ENCODE measurements around the gene TOMT. TPM values are rescaled to one million over a fixed set of nuclear protein-coding genes. Genes with fewer than 3 reads are reported as not detected.

The TOMT gene
- total RNA-seq, 1 experiment from 2014 or later, result not detected

DNA sequence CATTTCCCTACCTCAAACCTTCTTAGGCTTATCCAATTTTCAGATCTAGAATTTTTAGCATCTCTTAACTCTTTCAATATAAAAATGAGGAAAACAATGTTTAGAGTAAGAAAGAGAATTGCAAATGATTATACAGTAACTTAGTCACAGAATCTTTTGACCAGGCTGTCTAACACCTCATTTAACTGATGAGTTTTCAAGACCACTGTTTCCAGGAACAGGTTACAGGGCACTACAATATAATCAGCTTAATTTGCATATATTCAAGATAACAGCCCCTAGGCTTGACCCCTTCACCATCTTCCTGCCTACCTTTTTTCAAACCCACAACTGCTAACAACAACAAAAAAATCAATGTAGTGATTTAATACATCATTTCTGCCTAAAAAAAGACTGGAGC is 38.0 kb upstream of the TOMT start:
- Histone ChIP-seq H3K27me3 (ENCODE audit: low read length) (no peaks in the 10 kb centered on the region), H3K79me2 (ENCODE audit: low read length) (peaks cover 80% of the 10 kb centered on the region), H3K4me1 (ENCODE audit: insufficient read depth, low read length) (peaks cover 36% of the 10 kb centered on the region), H3K9ac (ENCODE audit: low read length) (no peak overlapping the region), H2AFZ (ENCODE audit: low read length) (no peak overlapping the region), H3K9me2 (replicated peaks; ENCODE audit: low read length) (no peaks in the 10 kb centered on the region), H3K9me3 (ENCODE audit: low read length) (no peaks in the 10 kb centered on the region), H3K4me2 (ENCODE audit: low read length) (no peak overlapping the region), H3K36me3 (ENCODE audit: low read depth, low read length) (peaks cover 31% of the 10 kb centered on the region; the same call in 1 of the 2 replicates), H4K20me1 (ENCODE audit: low read length) (peaks cover 21% of the 10 kb centered on the region; the same call in 1 of the 2 replicates), H3K4me3 (ENCODE audit: low read length) (no peak overlapping the region), H3F3A (ENCODE audit: low read length, unreplicated experiment) (no peaks in the 10 kb centered on the region), H3K27ac (ENCODE audit: low read length) (no peak overlapping the region)
- TF ChIP-seq EZH2 (IDR thresholded peaks at IDR 0.05; ENCODE audit: low read length, unreplicated experiment), result no peak
- CTCF ChIA-PET, result interaction anchor here (0.7 kb wide), 1 partner anchor 470 kb away, joined by 3 read pairs; no protein-coding TSS in a partner anchor
- no TSS peak for BruUV-seq (replicated peaks)
- intact Hi-C loops (cut with micrococcal nuclease), result no loop called here
- DNase-seq (no peak), ATAC-seq (no peak)
- POLR2A ChIA-PET (ENCODE audit: unreplicated experiment), result no interaction called here

DNA sequence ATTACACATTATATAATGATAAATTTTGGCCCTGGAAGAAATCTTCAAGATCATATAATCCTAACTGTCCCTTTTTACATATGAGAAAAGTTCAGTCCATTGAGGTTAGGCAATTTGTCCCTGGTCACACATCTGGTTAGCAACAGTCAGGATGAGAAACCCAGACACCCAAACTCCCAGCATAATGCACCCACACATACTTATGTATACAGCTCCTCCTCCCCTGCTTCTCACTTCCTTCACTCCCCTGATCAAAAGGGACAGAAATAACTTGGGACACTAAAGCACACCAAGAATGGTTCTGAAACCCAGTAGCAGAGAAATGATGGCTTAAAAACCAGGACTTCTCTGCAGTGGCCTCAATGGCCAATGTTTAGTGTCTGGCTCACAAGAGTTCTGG is 36.5 kb upstream of the TOMT start:
- no peaks in the 10 kb centered on the region for H3K9me3 ChIP-seq (ENCODE audit: low read length)
- H3K9ac ChIP-seq (ENCODE audit: low read length), result no peak overlapping the region
- H4K20me1 ChIP-seq (ENCODE audit: low read length), result peaks cover 21% of the 10 kb centered on the region; the same call in 1 of the 2 replicates
- no peaks in the 10 kb centered on the region for H3K9me2 ChIP-seq (replicated peaks; ENCODE audit: low read length)
- H3K27me3 ChIP-seq (ENCODE audit: low read length), result no peaks in the 10 kb centered on the region
- BruUV-seq (replicated peaks), result no TSS peak
- peak overlapping the region; percentile 61 for H3K27ac ChIP-seq (ENCODE audit: low read length)
- H3K4me1 ChIP-seq (ENCODE audit: insufficient read depth, low read length), result peaks cover 45% of the 10 kb centered on the region
- ChIA-PET POLR2A (ENCODE audit: unreplicated experiment) (interaction anchor here (0.8 kb wide), 1 partner anchor 29 kb away, joined by 4 read pairs; no protein-coding TSS in a partner anchor), CTCF (no interaction called here)
- no peaks in the 10 kb centered on the region for H3F3A ChIP-seq (ENCODE audit: low read length, unreplicated experiment)
- H3K79me2 ChIP-seq (ENCODE audit: low read length), result peaks cover 90% of the 10 kb centered on the region
- H3K36me3 ChIP-seq (ENCODE audit: low read depth, low read length), result peaks cover 31% of the 10 kb centered on the region; the same call in 1 of the 2 replicates
- no peak for DNase-seq
- H2AFZ ChIP-seq (ENCODE audit: low read length), result 0 out of 2 replicates have a peak overlapping the region, but pooled peaks have one; percentile 17
- intact Hi-C loops (cut with micrococcal nuclease), result no loop called here
- peak overlapping the region; percentile 68 for H3K4me2 ChIP-seq (ENCODE audit: low read length)
- TF ChIP-seq CTCF (conservative IDR thresholded peaks at IDR 0.05; ENCODE audit: low read depth, low read length), result no peak
- TF ChIP-seq EZH2phosphoT487 (IDR thresholded peaks at IDR 0.05; ENCODE audit: borderline replicate concordance, low read length), result no peak
- no peak for TF ChIP-seq EZH2 (IDR thresholded peaks at IDR 0.05; ENCODE audit: low read length, unreplicated experiment)
- no peak for ATAC-seq
- H3K4me3 ChIP-seq (ENCODE audit: low read length), result no peak overlapping the region

GRCh38 chr11:72069787-72070251 is 35.9 kb upstream of the TOMT start:
- H3K4me3 ChIP-seq (ENCODE audit: low read length), result peak overlapping the region; percentile 26; the same call in 1 of the 2 replicates
- peak overlapping the region; percentile 30; the same call in 1 of the 2 replicates for H3K9ac ChIP-seq (ENCODE audit: low read length)
- CTCF ChIA-PET, result no interaction called here
- ATAC-seq (peak; percentile 94), DNase-seq (peak; percentile 90)
- no peaks in the 10 kb centered on the region for H3K9me2 ChIP-seq (replicated peaks; ENCODE audit: low read length)
- peaks cover 21% of the 10 kb centered on the region; the same call in 1 of the 2 replicates for H4K20me1 ChIP-seq (ENCODE audit: low read length)
- peaks cover 45% of the 10 kb centered on the region for H3K4me1 ChIP-seq (ENCODE audit: insufficient read depth, low read length)
- no peak for TF ChIP-seq CTCF (conservative IDR thresholded peaks at IDR 0.05; ENCODE audit: low read depth, low read length)
- no peak for TF ChIP-seq EZH2phosphoT487 (IDR thresholded peaks at IDR 0.05; ENCODE audit: borderline replicate concordance, low read length)
- no peak for TF ChIP-seq EZH2 (IDR thresholded peaks at IDR 0.05; ENCODE audit: low read length, unreplicated experiment)
- peaks cover 31% of the 10 kb centered on the region; the same call in 1 of the 2 replicates for H3K36me3 ChIP-seq (ENCODE audit: low read depth, low read length)
- no peaks in the 10 kb centered on the region for H3K27me3 ChIP-seq (ENCODE audit: low read length)
- H3K79me2 ChIP-seq (ENCODE audit: low read length), result peaks cover 92% of the 10 kb centered on the region
- no peaks in the 10 kb centered on the region for H3K9me3 ChIP-seq (ENCODE audit: low read length)
- BruUV-seq (replicated peaks), result no TSS peak
- peak overlapping the region; percentile 68 for H3K4me2 ChIP-seq (ENCODE audit: low read length)
- intact Hi-C loops (cut with micrococcal nuclease), result no loop called here
- POLR2A ChIA-PET (ENCODE audit: unreplicated experiment), result interaction anchor here (0.8 kb wide), 1 partner anchor 29 kb away, joined by 4 read pairs; no protein-coding TSS in a partner anchor
- 0 out of 2 replicates have a peak overlapping the region, but pooled peaks have one; percentile 17 for H2AFZ ChIP-seq (ENCODE audit: low read length)
- no peaks in the 10 kb centered on the region for H3F3A ChIP-seq (ENCODE audit: low read length, unreplicated experiment)
- H3K27ac ChIP-seq (ENCODE audit: low read length), result peak overlapping the region; percentile 61
